HEK293 (cell line): ENCODE data around the gene GRB10.

Source experiments
- CTCF ChIA-PET: fragments of 350-600 bp; formaldehyde crosslinking; extraction: SDS; loops from one replicate; lab custom pipeline; 2021; ENCODE audit warnings: antibody characterized with exemption; lab: Yijun Ruan, JAX
- POLR2A ChIA-PET: fragments of 300-600 bp; formaldehyde crosslinking; extraction: SDS; loops from one replicate; lab custom pipeline; 2020; ENCODE audit warnings: antibody characterized with exemption, inconsistent platforms; lab: Yijun Ruan, JAX
- H3K27ac ChIP-seq: fragments of 200-500 bp; sonication (Bioruptor generic); 2 replicates; pipeline ENCODE4 v1.5.1; 2014; ENCODE audit warnings: low read depth, low read length, control low read depth, inconsistent platforms; ENCODE audit errors: extremely low read depth
- H3K36me3 ChIP-seq, 2 experiments: fragments of 200-500 bp in 1 of 2; sonication (Bioruptor generic) in 1 of 2; 1 replicate in 1 of 2; 2 replicates in 1 of 2; pipeline ENCODE4 v1.5.1; 2014 to 2017; ENCODE audit warnings: inconsistent platforms in 2 of 2, low read length in 2 of 2; ENCODE audit not compliant: control insufficient read depth in 2 of 2, insufficient read depth in 1 of 2
- H3K4me1 ChIP-seq: fragments of 200-500 bp; sonication (Bioruptor generic); 2 replicates; pipeline ENCODE4 v1.5.1; 2014; ENCODE audit warnings: mild to moderate bottlenecking, low read length, inconsistent platforms; ENCODE audit not compliant: control insufficient read depth, insufficient read depth
- H3K4me3 ChIP-seq: 2 replicates; pipeline ENCODE4 v1.5.1; 2011; ENCODE audit warnings: low read depth, mild to moderate bottlenecking, control low read depth, low read length, moderate library complexity
- H3K9me3 ChIP-seq: fragments of 200-500 bp; sonication (Bioruptor generic); 2 replicates; pipeline ENCODE4 v1.5.1; 2014; ENCODE audit warnings: low read depth, low read length, inconsistent platforms; ENCODE audit not compliant: control insufficient read depth, insufficient read depth
- KLF10 ChIP-seq: fragments of 450-650 bp; IDR thresholded peaks from 2 replicates; pipeline ENCODE4 v1.5.1; 2018; ENCODE audit warnings: missing biosample characterization, mild to moderate bottlenecking, missing genetic modification characterization
- RBAK ChIP-seq: fragments of 450-650 bp; formaldehyde crosslinking; IDR thresholded peaks from 2 replicates; pipeline ENCODE4 v1.5.1; 2016; ENCODE audit warnings: missing biosample characterization, missing genetic modification characterization
- ZBTB26 ChIP-seq: fragments of 450-650 bp; formaldehyde crosslinking; optimal IDR thresholded peaks from 2 replicates; pipeline ENCODE3; 2016; ENCODE audit warnings: missing biosample characterization, mild to moderate bottlenecking, missing genetic modification characterization
- ZBTB8A ChIP-seq: fragments of 450-650 bp; formaldehyde crosslinking; IDR thresholded peaks from 2 replicates; pipeline ENCODE4 v1.5.1; 2016; ENCODE audit warnings: missing biosample characterization, missing genetic modification characterization
- ZFP41 ChIP-seq: fragments of 450-650 bp; formaldehyde crosslinking; IDR thresholded peaks from 2 replicates; pipeline ENCODE4 v1.5.1; 2016; ENCODE audit warnings: missing biosample characterization, missing genetic modification characterization, borderline replicate concordance
- ZNF114 ChIP-seq: fragments of 450-650 bp; formaldehyde crosslinking; IDR thresholded peaks from 2 replicates; pipeline ENCODE4 v1.5.0; 2017; ENCODE audit warnings: missing biosample characterization, missing genetic modification characterization
- ZNF132 ChIP-seq: fragments of 450-650 bp; formaldehyde crosslinking; IDR thresholded peaks from 2 replicates; pipeline ENCODE4 v1.5.1; 2017; ENCODE audit warnings: missing biosample characterization, missing genetic modification characterization, borderline replicate concordance
- ZNF140 ChIP-seq: fragments of 450-650 bp; formaldehyde crosslinking; IDR thresholded peaks from 2 replicates; pipeline ENCODE4 v1.5.1; 2016; ENCODE audit warnings: missing biosample characterization, missing genetic modification characterization
- ZNF146 ChIP-seq: fragments of 450-650 bp; formaldehyde crosslinking; IDR thresholded peaks from 2 replicates; pipeline ENCODE4 v1.5.1; 2016; ENCODE audit warnings: missing biosample characterization, missing genetic modification characterization
- ZNF16 ChIP-seq: fragments of 450-650 bp; formaldehyde crosslinking; IDR thresholded peaks from 2 replicates; pipeline ENCODE4 v1.5.1; 2016; ENCODE audit warnings: low read depth, missing biosample characterization, missing genetic modification characterization
- ZNF169 ChIP-seq: fragments of 450-650 bp; formaldehyde crosslinking; IDR thresholded peaks from 2 replicates; pipeline ENCODE4 v1.5.1; 2016; ENCODE audit warnings: missing biosample characterization, missing genetic modification characterization
- ZNF184 ChIP-seq: fragments of 450-650 bp; IDR thresholded peaks from 2 replicates; pipeline ENCODE4 v1.5.1; 2018; ENCODE audit warnings: missing biosample characterization, mild to moderate bottlenecking, missing genetic modification characterization
- ZNF23 ChIP-seq: fragments of 450-650 bp; formaldehyde crosslinking; IDR thresholded peaks from 2 replicates; pipeline ENCODE4 v1.5.1; 2016; ENCODE audit warnings: missing biosample characterization, missing genetic modification characterization, borderline replicate concordance
- ZNF311 ChIP-seq: fragments of 450-650 bp; formaldehyde crosslinking; IDR thresholded peaks from 2 replicates; pipeline ENCODE4 v1.5.1; 2017; ENCODE audit warnings: missing biosample characterization, missing genetic modification characterization, borderline replicate concordance
- ZNF555 ChIP-seq: fragments of 450-650 bp; formaldehyde crosslinking; conservative IDR thresholded peaks from 2 replicates; pipeline ENCODE4 v1.5.1; 2017; ENCODE audit warnings: missing biosample characterization, mild to moderate bottlenecking, missing genetic modification characterization, inconsistent platforms
- ZNF585B ChIP-seq: fragments of 450-650 bp; formaldehyde crosslinking; IDR thresholded peaks from 2 replicates; pipeline ENCODE4 v1.5.1; 2016; ENCODE audit warnings: missing biosample characterization, missing genetic modification characterization
- ZNF621 ChIP-seq: fragments of 450-650 bp; formaldehyde crosslinking; IDR thresholded peaks from 2 replicates; pipeline ENCODE4 v1.5.1; 2017; ENCODE audit warnings: missing biosample characterization, missing genetic modification characterization
- ZNF654 ChIP-seq: fragments of 450-650 bp; formaldehyde crosslinking; IDR thresholded peaks from 2 replicates; pipeline ENCODE4 v1.5.1; 2016; ENCODE audit warnings: low read depth, missing biosample characterization, missing genetic modification characterization
- ZNF670 ChIP-seq: fragments of 450-650 bp; formaldehyde crosslinking; IDR thresholded peaks from 2 replicates; pipeline ENCODE4 v1.5.1; 2016; ENCODE audit warnings: missing biosample characterization, missing genetic modification characterization, low read depth
- ZNF768 ChIP-seq: fragments of 450-650 bp; formaldehyde crosslinking; IDR thresholded peaks from 2 replicates; pipeline ENCODE4 v1.5.1; 2018; ENCODE audit warnings: missing biosample characterization, mild to moderate bottlenecking, missing genetic modification characterization
- ZNF830 ChIP-seq: fragments of 450-650 bp; IDR thresholded peaks from 2 replicates; pipeline ENCODE4 v1.5.0; 2018; ENCODE audit warnings: missing biosample characterization, missing genetic modification characterization, low read depth, mild to moderate bottlenecking, moderate library complexity
- ZSCAN30 ChIP-seq: fragments of 450-650 bp; IDR thresholded peaks from 2 replicates; pipeline ENCODE4 v1.5.1; 2018; ENCODE audit warnings: missing biosample characterization, mild to moderate bottlenecking, missing genetic modification characterization, moderate library complexity
- TF ChIP-seq, protein P1 (sequence below): fragments of 450-650 bp; formaldehyde crosslinking; IDR thresholded peaks from 2 replicates; pipeline ENCODE4 v1.5.1; 2016; ENCODE audit warnings: missing biosample characterization, missing genetic modification characterization, borderline replicate concordance

Gene GRB10

DNA sequence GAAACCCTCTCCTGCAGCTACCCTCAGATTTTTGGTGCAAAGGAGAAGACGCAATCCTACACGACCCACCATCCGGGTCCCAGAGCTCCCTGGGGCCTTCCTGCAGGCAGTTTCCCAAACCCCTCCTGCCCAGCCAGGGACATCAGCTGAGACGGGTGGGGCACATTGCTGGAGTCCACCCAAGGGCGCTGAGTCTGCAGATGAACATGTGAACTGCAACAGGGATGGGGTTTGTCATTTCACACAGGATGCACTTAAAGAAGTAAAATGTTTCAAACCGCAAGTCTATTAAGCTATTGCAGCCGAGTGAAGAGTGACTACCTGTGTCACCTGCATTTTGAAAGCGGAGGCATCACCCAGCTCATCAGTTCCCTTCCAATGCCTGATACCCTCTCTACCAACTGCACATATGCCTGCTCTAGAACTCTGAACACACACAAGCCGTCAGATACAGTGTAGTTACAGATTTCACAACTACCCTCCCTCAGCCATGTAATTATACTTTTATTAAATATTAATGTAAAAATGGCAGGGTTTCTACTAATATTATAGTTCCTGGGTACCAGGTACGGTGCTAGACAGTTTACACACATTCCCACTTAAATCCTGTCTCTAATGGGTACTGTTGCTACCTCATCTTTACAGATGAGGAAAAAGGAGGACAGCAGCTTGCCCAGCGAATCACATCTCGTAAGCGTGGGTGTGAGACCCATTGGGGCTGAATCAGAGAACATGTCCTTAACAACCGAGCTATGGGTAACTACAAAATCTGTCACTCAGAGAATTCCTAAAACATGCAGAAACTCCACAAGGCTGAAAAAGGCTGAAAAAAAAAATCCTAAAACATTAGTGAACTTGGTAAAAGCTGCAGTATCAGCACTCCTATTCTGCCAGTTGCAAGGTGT is 71.2 kb downstream of the GRB10 start (continued):
- TF ChIP-seq, protein P1, sequence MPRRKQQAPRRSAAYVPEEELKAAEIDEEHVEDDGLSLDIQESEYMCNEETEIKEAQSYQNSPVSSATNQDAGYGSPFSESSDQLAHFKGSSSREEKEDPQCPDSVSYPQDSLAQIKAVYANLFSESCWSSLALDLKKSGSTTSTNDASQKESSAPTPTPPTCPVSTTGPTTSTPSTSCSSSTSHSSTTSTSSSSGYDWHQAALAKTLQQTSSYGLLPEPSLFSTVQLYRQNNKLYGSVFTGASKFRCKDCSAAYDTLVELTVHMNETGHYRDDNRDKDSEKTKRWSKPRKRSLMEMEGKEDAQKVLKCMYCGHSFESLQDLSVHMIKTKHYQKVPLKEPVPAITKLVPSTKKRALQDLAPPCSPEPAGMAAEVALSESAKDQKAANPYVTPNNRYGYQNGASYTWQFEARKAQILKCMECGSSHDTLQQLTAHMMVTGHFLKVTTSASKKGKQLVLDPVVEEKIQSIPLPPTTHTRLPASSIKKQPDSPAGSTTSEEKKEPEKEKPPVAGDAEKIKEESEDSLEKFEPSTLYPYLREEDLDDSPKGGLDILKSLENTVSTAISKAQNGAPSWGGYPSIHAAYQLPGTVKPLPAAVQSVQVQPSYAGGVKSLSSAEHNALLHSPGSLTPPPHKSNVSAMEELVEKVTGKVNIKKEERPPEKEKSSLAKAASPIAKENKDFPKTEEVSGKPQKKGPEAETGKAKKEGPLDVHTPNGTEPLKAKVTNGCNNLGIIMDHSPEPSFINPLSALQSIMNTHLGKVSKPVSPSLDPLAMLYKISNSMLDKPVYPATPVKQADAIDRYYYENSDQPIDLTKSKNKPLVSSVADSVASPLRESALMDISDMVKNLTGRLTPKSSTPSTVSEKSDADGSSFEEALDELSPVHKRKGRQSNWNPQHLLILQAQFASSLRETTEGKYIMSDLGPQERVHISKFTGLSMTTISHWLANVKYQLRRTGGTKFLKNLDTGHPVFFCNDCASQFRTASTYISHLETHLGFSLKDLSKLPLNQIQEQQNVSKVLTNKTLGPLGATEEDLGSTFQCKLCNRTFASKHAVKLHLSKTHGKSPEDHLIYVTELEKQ (tag by site-specific recombination): no peak

DNA sequence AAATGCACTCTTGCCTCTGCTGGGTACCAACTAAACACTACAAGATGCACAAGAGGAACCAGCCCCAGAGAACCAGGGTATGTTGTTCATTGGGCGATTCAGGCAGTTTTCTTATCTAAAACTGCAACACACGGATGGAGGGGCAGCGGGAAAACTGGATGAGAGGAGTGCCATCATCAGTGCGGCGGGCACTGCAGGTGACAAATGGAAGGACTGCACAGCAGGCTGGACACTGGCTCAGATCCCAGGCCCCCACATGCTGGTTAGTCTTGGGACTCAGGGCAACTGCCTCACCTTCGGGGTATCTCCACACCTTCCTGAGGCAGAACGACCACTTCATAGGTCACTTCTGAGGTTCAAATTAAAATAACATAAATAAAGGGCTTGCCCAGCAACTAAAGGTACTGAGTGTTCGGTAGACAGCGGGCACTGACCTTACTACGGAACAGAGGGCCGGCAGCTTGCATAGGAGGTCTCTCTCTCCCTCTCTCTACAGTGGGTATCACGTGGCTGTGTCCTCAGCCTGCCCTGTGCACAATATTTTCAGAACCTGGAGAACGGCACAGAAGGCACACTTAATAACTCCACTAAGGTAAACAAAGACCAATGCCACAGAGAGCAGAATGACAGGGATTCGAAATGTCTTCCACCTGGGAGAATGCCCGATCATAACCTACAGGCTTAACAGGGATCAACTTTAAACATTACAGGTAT is 72.1 kb downstream of the GRB10 start:
- TF ChIP-seq ZNF184 (tag by site-specific recombination) (no peak), ZNF169 (no peak), ZNF132 (no peak), ZNF768 (tag by site-specific recombination) (no peak), ZNF140 (tag by site-specific recombination) (no peak), ZNF585B (tag by site-specific recombination) (no peak), ZNF114 (no peak), ZNF830 (no peak), ZNF146 (tag by site-specific recombination) (no peak), ZNF555 (tag by site-specific recombination) (no peak), ZNF311 (no peak), ZFP41 (tag by site-specific recombination) (no peak), ZNF621 (tag by site-specific recombination) (no peak)
- CTCF ChIA-PET: interaction anchor here (0.6 kb wide), 1 partner anchor 301 kb away, joined by 3 read pairs; no protein-coding TSS in a partner anchor
- Histone ChIP-seq H3K27ac (no peak overlapping the region), H3K4me3 (no peak overlapping the region), H3K9me3 (no peaks in the 10 kb centered on the region), H3K4me1 (peaks cover 10% of the 10 kb centered on the region; the same call in 1 of the 2 replicates), H3K36me3 (no peaks in the 10 kb centered on the region)
- POLR2A ChIA-PET: no interaction called here

DNA sequence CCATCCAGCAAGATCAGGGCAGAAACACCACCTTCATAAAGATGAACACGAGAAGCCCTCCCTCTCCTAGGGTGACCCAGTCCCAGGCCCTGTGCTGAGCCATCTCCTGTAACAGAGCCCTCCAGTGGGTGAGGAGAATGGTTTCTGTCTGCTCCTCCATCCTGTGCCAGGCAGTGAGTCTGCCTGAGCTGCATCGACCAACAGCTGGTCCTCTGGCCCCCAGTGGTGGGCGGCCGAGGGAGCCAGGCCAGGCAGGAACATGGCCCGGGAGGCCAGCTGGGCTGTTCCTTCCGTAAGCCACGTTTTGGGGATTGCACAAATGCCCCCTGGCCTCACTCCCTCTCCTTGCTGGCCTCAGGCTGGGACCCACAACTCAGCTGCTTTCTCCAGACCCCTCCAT is 73.5 kb downstream of the GRB10 start:
- Histone ChIP-seq H3K4me3 (no peak overlapping the region), H3K4me1 (peaks cover 10% of the 10 kb centered on the region; the same call in 1 of the 2 replicates), H3K36me3 (no peaks in the 10 kb centered on the region), H3K27ac (no peak overlapping the region), H3K9me3 (no peaks in the 10 kb centered on the region)
- TF ChIP-seq KLF10 (tag by site-specific recombination) (no peak), ZBTB26 (no peak), ZNF16 (tag by site-specific recombination) (no peak), ZSCAN30 (tag by site-specific recombination) (no peak), ZNF670 (tag by site-specific recombination) (no peak), ZBTB8A (tag by site-specific recombination) (no peak), ZNF654 (tag by site-specific recombination) (no peak), RBAK (tag by site-specific recombination) (no peak), ZNF23 (tag by site-specific recombination) (no peak)
- ChIA-PET CTCF (no interaction called here), POLR2A (interaction anchor here (0.7 kb wide), 2 partner anchors 15 to 277 kb away, joined by 3 to 4 read pairs; no protein-coding TSS in a partner anchor)
